ENCODE results near the gene LETMD1. TPM values are rescaled to one million over a fixed set of nuclear protein-coding genes. Genes with fewer than 3 reads are reported as not detected.

The LETMD1 gene
- total and polyA plus RNA-seq, 2 donors (not counting 1 experiment from before 2014, with no cell fraction given): 94.7 to 101 TPM

- POLR2A ChIA-PET: no interaction called here
- Histone ChIP-seq H3K4me3 (ENCODE audit: control extremely low read depth in 1 of 5, extremely low read depth in 1 of 5, insufficient read depth in 1 of 5, low read depth in 2 of 5, low read length in 4 of 5) (no peak overlapping the region), H3K36me3 (replicated peaks in 1 of 2; ENCODE audit: control extremely low read depth in 1 of 2, control insufficient read depth in 1 of 2, extremely low read depth in 1 of 2, insufficient read depth in 2 of 2, low read length in 1 of 2) (no peaks in the 10 kb centered on the region), H3K4me1 (ENCODE audit: control insufficient read depth in 2 of 2, insufficient read depth in 2 of 2, low read length in 2 of 2) (peaks cover 10 to 22% of the 10 kb centered on the region in 2 donors), H3K27me3 (replicated peaks in 1 of 4; ENCODE audit: control extremely low read depth in 1 of 4, control insufficient read depth in 3 of 4, insufficient read depth in 4 of 4, low read length in 3 of 4) (peaks cover 0 to 3% (median 0%) of the 10 kb centered on the region in 4 experiments), H3K79me2 (ENCODE audit: control insufficient read depth, insufficient read depth, low read length) (peaks cover 24% of the 10 kb centered on the region), H3K9ac (ENCODE audit: low read length) (no peak overlapping the region), H4K20me1 (ENCODE audit: control insufficient read depth, insufficient read depth, low read length, poor library complexity, severe bottlenecking) (no peaks in the 10 kb centered on the region), H3K27ac (ENCODE audit: low read length in 2 of 2) (no peak overlapping the region), H3K9me3 (ENCODE audit: control extremely low read depth in 1 of 3, control insufficient read depth in 2 of 3, insufficient read depth in 1 of 3, low read length in 2 of 3) (no peaks in the 10 kb centered on the region), H3K4me2 (replicated peaks; ENCODE audit: low read depth, low read length, poor library complexity, severe bottlenecking) (no peak overlapping the region), H2AFZ (ENCODE audit: insufficient read depth, low read depth, low read length, poor library complexity, severe bottlenecking) (no peak overlapping the region)
- ATAC-seq (ENCODE audit: low read depth) (no peak), DNase-seq (no peak)
- H3K27ac Mint-ChIP-seq: no peak overlapping the region
- intact Hi-C loops (cut with micrococcal nuclease): no loop called here
- no peak overlapping the region for H3K4me3 Mint-ChIP-seq
- CTCF ChIA-PET: interaction anchor here (1.5 to 4.4 kb wide), 3 partner anchors 41 to 313 kb away, joined by 3 to 28 read pairs (median 20); no protein-coding TSS in a partner anchor
- no peaks in the 10 kb centered on the region for H3K9me3 Mint-ChIP-seq (ENCODE audit: insufficient read depth)
- H3K4me1 Mint-ChIP-seq: peaks cover 31% of the 10 kb centered on the region
- no CpG with 5 or more reads among the region's 5 CpGs for WGBS (ENCODE audit: insufficient coverage)
- TF ChIP-seq EZH2 (IDR thresholded peaks at IDR 0.05; ENCODE audit: borderline replicate concordance, insufficient read depth, low read depth, low read length, poor library complexity, severe bottlenecking): no peak
- TF ChIP-seq, protein P1, sequence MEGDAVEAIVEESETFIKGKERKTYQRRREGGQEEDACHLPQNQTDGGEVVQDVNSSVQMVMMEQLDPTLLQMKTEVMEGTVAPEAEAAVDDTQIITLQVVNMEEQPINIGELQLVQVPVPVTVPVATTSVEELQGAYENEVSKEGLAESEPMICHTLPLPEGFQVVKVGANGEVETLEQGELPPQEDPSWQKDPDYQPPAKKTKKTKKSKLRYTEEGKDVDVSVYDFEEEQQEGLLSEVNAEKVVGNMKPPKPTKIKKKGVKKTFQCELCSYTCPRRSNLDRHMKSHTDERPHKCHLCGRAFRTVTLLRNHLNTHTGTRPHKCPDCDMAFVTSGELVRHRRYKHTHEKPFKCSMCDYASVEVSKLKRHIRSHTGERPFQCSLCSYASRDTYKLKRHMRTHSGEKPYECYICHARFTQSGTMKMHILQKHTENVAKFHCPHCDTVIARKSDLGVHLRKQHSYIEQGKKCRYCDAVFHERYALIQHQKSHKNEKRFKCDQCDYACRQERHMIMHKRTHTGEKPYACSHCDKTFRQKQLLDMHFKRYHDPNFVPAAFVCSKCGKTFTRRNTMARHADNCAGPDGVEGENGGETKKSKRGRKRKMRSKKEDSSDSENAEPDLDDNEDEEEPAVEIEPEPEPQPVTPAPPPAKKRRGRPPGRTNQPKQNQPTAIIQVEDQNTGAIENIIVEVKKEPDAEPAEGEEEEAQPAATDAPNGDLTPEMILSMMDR (IDR thresholded peaks at IDR 0.05): no peak
- H3K27me3 Mint-ChIP-seq: peaks cover 4% of the 10 kb centered on the region
These were observed 19.3 kb upstream of the LETMD1 start for GRCh38 chr12:51028813-51029150.

GRCh38 chr12:51033048-51033447, 15.1 kb upstream of the LETMD1 start:
- H3K9me3 Mint-ChIP-seq (ENCODE audit: insufficient read depth): no peaks in the 10 kb centered on the region
- no peaks in the 10 kb centered on the region for H4K20me1 ChIP-seq (ENCODE audit: control insufficient read depth, insufficient read depth, low read length, poor library complexity, severe bottlenecking)
- no peaks in the 10 kb centered on the region for H3K36me3 ChIP-seq (replicated peaks in 1 of 2; ENCODE audit: control extremely low read depth in 1 of 2, control insufficient read depth in 1 of 2, extremely low read depth in 1 of 2, insufficient read depth in 2 of 2, low read length in 1 of 2)
- H3K27me3 Mint-ChIP-seq: peaks cover 4% of the 10 kb centered on the region
- DNase-seq (no peak), ATAC-seq (ENCODE audit: low read depth) (no peak)
- CTCF ChIA-PET: interaction anchor here (1.0 kb wide), 1 partner anchor 16 kb away, joined by 3 read pairs; no protein-coding TSS in a partner anchor
- no peaks in the 10 kb centered on the region for H3K79me2 ChIP-seq (ENCODE audit: control insufficient read depth, insufficient read depth, low read length)
- H3K9ac ChIP-seq (ENCODE audit: low read length): no peak overlapping the region
- H3K4me1 Mint-ChIP-seq: peaks cover 1% of the 10 kb centered on the region
- no peak overlapping the region for H2AFZ ChIP-seq (ENCODE audit: insufficient read depth, low read depth, low read length, poor library complexity, severe bottlenecking)
- whole genome bisulfite sequencing (ENCODE audit: insufficient coverage): no CpG with 5 or more reads among the region's 2 CpGs
- H3K27ac Mint-ChIP-seq: no peak overlapping the region
- H3K4me1 ChIP-seq (ENCODE audit: control insufficient read depth in 2 of 2, insufficient read depth in 2 of 2, low read length in 2 of 2): no peaks in the 10 kb centered on the region
- H3K27ac ChIP-seq (ENCODE audit: low read length in 2 of 2): no peak overlapping the region
- H3K9me3 ChIP-seq (ENCODE audit: control extremely low read depth in 1 of 3, control insufficient read depth in 2 of 3, insufficient read depth in 1 of 3, low read length in 2 of 3): no peaks in the 10 kb centered on the region
- POLR2A ChIA-PET: no interaction called here
- no peak overlapping the region for H3K4me3 Mint-ChIP-seq
- intact Hi-C loops (cut with micrococcal nuclease): no loop called here
- H3K27me3 ChIP-seq (replicated peaks in 1 of 4; ENCODE audit: control extremely low read depth in 1 of 4, control insufficient read depth in 3 of 4, insufficient read depth in 4 of 4, low read length in 3 of 4): peaks cover 0 to 3% (median 0%) of the 10 kb centered on the region in 4 experiments
- H3K4me2 ChIP-seq (replicated peaks; ENCODE audit: low read depth, low read length, poor library complexity, severe bottlenecking): no peak overlapping the region
- TF ChIP-seq EZH2 (IDR thresholded peaks at IDR 0.05; ENCODE audit: borderline replicate concordance, insufficient read depth, low read depth, low read length, poor library complexity, severe bottlenecking): no peak
- TF ChIP-seq, protein P1 (IDR thresholded peaks at IDR 0.05): no peak
- H3K4me3 ChIP-seq (ENCODE audit: control extremely low read depth in 1 of 5, extremely low read depth in 1 of 5, insufficient read depth in 1 of 5, low read depth in 2 of 5, low read length in 4 of 5): no peak overlapping the region

Measured in B cell (primary cell).